Endothelial cell of umbilical vein (primary cell): ENCODE measurements around the gene KRTAP6-1. TPM values are rescaled to one million over a fixed set of nuclear protein-coding genes. Genes with fewer than 3 reads are reported as not detected.

Experiments
- BruUV-seq: library from RNA; stranded (reverse); fragments of 400-500 nt; replicated peaks from 2 replicates; lab custom pipeline; 2021; lab: Mats Ljungman, UMichigan
- CTCF ChIA-PET: fragments of 300-600, 350-600 bp; sonication (Branson Sonifier 250); formaldehyde crosslinking; loops from one replicate; lab custom pipeline; 2021; ENCODE audit warnings: antibody characterized with exemption, inconsistent platforms; lab: Charles Lee
- POLR2A ChIA-PET: fragments of 300-600, 350-600 bp; sonication (Branson Sonifier 250); formaldehyde crosslinking; loops from one replicate; lab custom pipeline; 2021; ENCODE audit warnings: antibody characterized with exemption, inconsistent platforms; lab: Charles Lee
- DNase-seq: peaks from one replicate; pipeline ENCODE4 v3.0.0-alpha.2; 2011; ENCODE audit warnings: low read depth, low spot score
- FAIRE-seq: peaks from 2 replicates; lab custom pipeline; 2011; peaks lifted over from hg19 to GRCh38; lab: Jason Lieb, UNC
- H2AFZ ChIP-seq: 2 replicates; pipeline ENCODE4 v1.6.0; 2012; ENCODE audit warnings: low read depth, low read length, control low read depth, inconsistent platforms
- H3K27ac ChIP-seq: 2 replicates; pipeline ENCODE4 v1.5.1; 2011; ENCODE audit warnings: low read depth, mild to moderate bottlenecking, control low read depth, low read length, moderate library complexity; ENCODE audit not compliant: insufficient read depth
- H3K27me3 ChIP-seq, 2 experiments: 2 replicates each; pipeline versions ENCODE4 v1.6.0 to v1.6.1; 2011; ENCODE audit warnings: low read length in 2 of 2, mixed read lengths in 1 of 2; ENCODE audit not compliant: control insufficient read depth in 2 of 2, insufficient read depth in 2 of 2
- H3K36me3 ChIP-seq, 2 experiments: 2 replicates in 1 of 2; 3 replicates in 1 of 2; pipeline ENCODE4 v1.5.1; 2011; ENCODE audit warnings: low read length in 2 of 2, mild to moderate bottlenecking in 1 of 2, moderate library complexity in 1 of 2; ENCODE audit not compliant: control insufficient read depth in 2 of 2, insufficient read depth in 2 of 2; ENCODE audit errors: extremely low read depth in 1 of 2
- H3K4me1 ChIP-seq: 3 replicates; pipeline ENCODE4 v1.5.1; 2011; ENCODE audit warnings: mild to moderate bottlenecking, low read length; ENCODE audit not compliant: control insufficient read depth, insufficient read depth; ENCODE audit errors: extremely low read depth
- H3K4me2 ChIP-seq: 2 replicates; pipeline ENCODE4 v1.6.1; 2011; ENCODE audit warnings: low read length, control low read depth, mixed read lengths; ENCODE audit not compliant: insufficient read depth
- H3K4me3 ChIP-seq, 3 experiments: fragments of 200-600 bp in 1 of 3; sonication (generic), shearing (Covaris generic) in 1 of 3; replicated peaks in 1 of 3; 2 replicates each; pipeline ENCODE4 v1.5.1; 2011 to 2016; ENCODE audit warnings: control low read depth in 3 of 3, low read length in 3 of 3, mild to moderate bottlenecking in 2 of 3, inconsistent platforms in 1 of 3, low read depth in 1 of 3, moderate library complexity in 1 of 3; ENCODE audit not compliant: insufficient read depth in 1 of 3
- H3K79me2 ChIP-seq: 2 replicates; pipeline ENCODE4 v1.6.0; 2012; ENCODE audit warnings: low read length, inconsistent platforms; ENCODE audit not compliant: control insufficient read depth, insufficient read depth
- H3K9ac ChIP-seq: replicated peaks from 2 replicates; pipeline ENCODE3; 2011; ENCODE audit warnings: low read length, control low read depth; ENCODE audit not compliant: insufficient read depth; ENCODE audit errors: extremely low read depth
- H3K9me1 ChIP-seq: replicated peaks from 3 replicates; pipeline ENCODE4 v1.6.0; 2011; ENCODE audit warnings: mild to moderate bottlenecking, low read length; ENCODE audit not compliant: control insufficient read depth, insufficient read depth; ENCODE audit errors: extremely low read depth
- H3K9me3 ChIP-seq: replicated peaks from 2 replicates; pipeline ENCODE4 v1.5.1; 2012; ENCODE audit warnings: low read length, inconsistent platforms; ENCODE audit not compliant: control insufficient read depth, insufficient read depth
- H4K20me1 ChIP-seq: replicated peaks from 2 replicates; pipeline ENCODE3; 2011; ENCODE audit warnings: mild to moderate bottlenecking, low read length; ENCODE audit not compliant: control insufficient read depth, insufficient read depth; ENCODE audit errors: extremely low read depth
- CTCF ChIP-seq, 2 donors: IDR thresholded peaks; 1 replicate in 1 of 2; 2 replicates in 1 of 2; pipeline ENCODE4 v1.5.1; 2011; ENCODE audit warnings: low read length in 2 of 2, mild to moderate bottlenecking in 2 of 2, moderate library complexity in 2 of 2, control low read depth in 1 of 2, inconsistent platforms in 1 of 2, low read depth in 1 of 2; ENCODE audit not compliant: insufficient read depth in 1 of 2; ENCODE audit errors: extremely low read depth in 1 of 2
- EZH2 ChIP-seq: IDR thresholded peaks from 2 replicates; pipeline ENCODE4 v1.6.1; 2012; ENCODE audit warnings: borderline replicate concordance, low read depth, mild to moderate bottlenecking, moderate library complexity, low read length, inconsistent platforms; ENCODE audit not compliant: severe bottlenecking
- FOS ChIP-seq: IDR thresholded peaks from 2 replicates; pipeline ENCODE4 v1.6.1; 2011; ENCODE audit warnings: mild to moderate bottlenecking, low read length, moderate library complexity, borderline replicate concordance; ENCODE audit not compliant: insufficient read depth
- GATA2 ChIP-seq: IDR thresholded peaks from 2 replicates; pipeline ENCODE4 v1.7.0; 2011; ENCODE audit warnings: low read depth, mild to moderate bottlenecking, moderate library complexity, mixed read lengths, low read length; ENCODE audit not compliant: insufficient read length, insufficient read depth
- JUN ChIP-seq: IDR thresholded peaks from 2 replicates; pipeline ENCODE4 v1.6.1; 2011; ENCODE audit warnings: borderline replicate concordance, low read depth; ENCODE audit not compliant: insufficient read length, insufficient read depth
- MAX ChIP-seq: IDR thresholded peaks from 2 replicates; pipeline ENCODE4 v1.6.1; 2011; ENCODE audit not compliant: insufficient read depth, insufficient read length
- MYC ChIP-seq: IDR thresholded peaks from one replicate; pipeline ENCODE4 v1.6.1; 2011; ENCODE audit warnings: mild to moderate bottlenecking, low read depth, low read length
- POLR2A ChIP-seq: IDR thresholded peaks from 2 replicates; pipeline ENCODE4 v1.6.1; 2012; ENCODE audit warnings: low read depth, mild to moderate bottlenecking, control low read depth, low read length
- POLR2AphosphoS5 ChIP-seq: IDR thresholded peaks from 2 replicates; pipeline ENCODE4 v1.6.1; 2012; ENCODE audit warnings: low read depth, mild to moderate bottlenecking, control low read depth, low read length, moderate library complexity; ENCODE audit not compliant: insufficient read depth
- dilution Hi-C: fragments of 300-500 bp; cut with MboI; formaldehyde crosslinking; loops from one replicate; pipeline ENCODE4 v1.15.0; 2019; ENCODE audit warnings: low sequenced_read_pairs; ENCODE audit not compliant: extremely low pct_ligation_motif_present
- intact Hi-C: fragments of 100-400 bp; cut with micrococcal nuclease; formaldehyde crosslinking; loops from one replicate; pipeline ENCODE4 v1.10.0; 2022
- polyA plus RNA-seq, 4 experiments: library from polyadenylated mRNA; depleted of rRNA in 3 of 4; stranded (reverse) in 3 of 4; unstranded in 1 of 4; fragments of >200 nt; gene quantifications; 2 replicates each; pipeline versions ENCODE4 v1.2.1 to v1.2.3, GENCODE V29; 2011 to 2012; ENCODE audit warnings: missing spikeins in 1 of 4
- total RNA-seq: library from RNA; stranded (reverse); gene quantifications from 2 replicates; pipeline ENCODE4 v1.2.3, GENCODE V29; 2021

KRTAP6-1 gene
- total and polyA plus RNA-seq, 2 donors (not counting 3 experiments of a cell fraction or from before 2014, with no cell fraction given): not detected

- no peaks in the 10 kb centered on the region for H3K79me2 ChIP-seq
- no peak within 1 kb of the TSS for H3K4me2 ChIP-seq
- CTCF ChIA-PET: no interaction called here
- H3K36me3 ChIP-seq: no peaks in the 10 kb centered on the region
- no peak within 1 kb of the TSS for H3K27ac ChIP-seq
- no peaks in the 10 kb centered on the region for H3K4me1 ChIP-seq
- no TSS peak for BruUV-seq
- DNase-seq (no peak), FAIRE-seq (no peak)
- no peaks in the 10 kb centered on the region for H3K27me3 ChIP-seq
- intact Hi-C loops: no loop called here
- H4K20me1 ChIP-seq: no peaks in the 10 kb centered on the region
- H3K9me3 ChIP-seq: peaks cover 7% of the 10 kb centered on the region
- TF ChIP-seq FOS (no peak), GATA2 (no peak), MAX (no peak), MYC (no peak), POLR2AphosphoS5 (no peak), EZH2 (no peak), CTCF (IDR thresholded peaks at IDR 0.05; ENCODE audit: extremely low read depth in 1 of 2, insufficient read depth in 1 of 2, low read depth in 1 of 2, low read length in 2 of 2) (no peak), JUN (no peak), POLR2A (no peak)
- POLR2A ChIA-PET: no interaction called here
- dilution Hi-C loops: no loop called here
- no peak within 1 kb of the TSS for H3K4me3 ChIP-seq
- H3K9me1 ChIP-seq: no peaks in the 10 kb centered on the region
- H3K9ac ChIP-seq: no peak within 1 kb of the TSS
- no peak within 1 kb of the TSS for H2AFZ ChIP-seq
Observed at GRCh38 chr21:30634906-30635305, 21.2 kb upstream of the KRTAP6-1 start, which contains the start of gene KRTAP20-2. TSS of gene KRTAP20-2 (plus strand) at chr21:30635206. CDS start at chr21:30635264, 58 bp downstream.
